Measurements from ENCODE around the gene ST8SIA5. TPM values are rescaled to one million over a fixed set of nuclear protein-coding genes. Genes with fewer than 3 reads are reported as not detected.

ST8SIA5 gene
- total RNA-seq, 1 experiment from 2014 or later: 5.4 TPM

DNA sequence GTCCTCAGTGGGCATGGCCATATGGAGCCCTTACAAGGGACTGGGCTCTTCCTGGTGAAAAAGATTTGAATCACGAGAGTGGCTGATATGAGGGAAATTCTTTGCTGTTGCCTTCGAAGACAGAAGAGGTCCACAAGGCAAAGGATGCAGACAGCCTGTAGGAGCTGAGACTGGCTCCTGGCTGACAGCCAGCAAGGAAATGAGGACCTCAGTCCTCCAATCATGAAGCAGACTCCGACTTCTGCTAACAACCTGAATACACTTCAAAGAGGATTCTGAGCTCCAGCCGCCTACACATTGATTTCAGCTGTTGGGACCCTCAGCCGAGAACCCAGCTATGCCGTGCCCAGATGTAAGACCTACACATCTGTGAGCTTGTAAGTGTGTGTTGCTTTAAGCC lies 3.0 kb upstream of the ST8SIA5 start:
- POLR2A ChIA-PET: no interaction called here
- DNase-seq (ENCODE audit: low spot score): no peak
- Mint-ChIP-seq H3K9me3 (no peaks in the 10 kb centered on the region), H3K27me3 (ENCODE audit: low read depth) (peaks cover 60% of the 10 kb centered on the region), H3K4me3 (no peak overlapping the region), H3K36me3 (no peaks in the 10 kb centered on the region), H3K27ac (no peak overlapping the region), H3K4me1 (peaks cover 21% of the 10 kb centered on the region)
- CTCF ChIA-PET: interaction anchor here (1.1 kb wide), 1 partner anchor 101 kb away, joined by 7 read pairs; no protein-coding TSS in a partner anchor
- no peak for ATAC-seq
- TF ChIP-seq EMX1 (CRISPR knock-in tag; IDR thresholded peaks at IDR 0.05): no peak
- no peak for TF ChIP-seq RORB (CRISPR knock-in tag; IDR thresholded peaks at IDR 0.05)
- no peak for TF ChIP-seq OVOL2 (CRISPR knock-in tag; IDR thresholded peaks at IDR 0.05; ENCODE audit: borderline replicate concordance)
- TF ChIP-seq, protein P1, sequence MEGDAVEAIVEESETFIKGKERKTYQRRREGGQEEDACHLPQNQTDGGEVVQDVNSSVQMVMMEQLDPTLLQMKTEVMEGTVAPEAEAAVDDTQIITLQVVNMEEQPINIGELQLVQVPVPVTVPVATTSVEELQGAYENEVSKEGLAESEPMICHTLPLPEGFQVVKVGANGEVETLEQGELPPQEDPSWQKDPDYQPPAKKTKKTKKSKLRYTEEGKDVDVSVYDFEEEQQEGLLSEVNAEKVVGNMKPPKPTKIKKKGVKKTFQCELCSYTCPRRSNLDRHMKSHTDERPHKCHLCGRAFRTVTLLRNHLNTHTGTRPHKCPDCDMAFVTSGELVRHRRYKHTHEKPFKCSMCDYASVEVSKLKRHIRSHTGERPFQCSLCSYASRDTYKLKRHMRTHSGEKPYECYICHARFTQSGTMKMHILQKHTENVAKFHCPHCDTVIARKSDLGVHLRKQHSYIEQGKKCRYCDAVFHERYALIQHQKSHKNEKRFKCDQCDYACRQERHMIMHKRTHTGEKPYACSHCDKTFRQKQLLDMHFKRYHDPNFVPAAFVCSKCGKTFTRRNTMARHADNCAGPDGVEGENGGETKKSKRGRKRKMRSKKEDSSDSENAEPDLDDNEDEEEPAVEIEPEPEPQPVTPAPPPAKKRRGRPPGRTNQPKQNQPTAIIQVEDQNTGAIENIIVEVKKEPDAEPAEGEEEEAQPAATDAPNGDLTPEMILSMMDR (IDR thresholded peaks at IDR 0.05): no peak
- TF ChIP-seq TEAD4 (CRISPR knock-in tag; IDR thresholded peaks at IDR 0.05): no peak
- TF ChIP-seq, protein P2, sequence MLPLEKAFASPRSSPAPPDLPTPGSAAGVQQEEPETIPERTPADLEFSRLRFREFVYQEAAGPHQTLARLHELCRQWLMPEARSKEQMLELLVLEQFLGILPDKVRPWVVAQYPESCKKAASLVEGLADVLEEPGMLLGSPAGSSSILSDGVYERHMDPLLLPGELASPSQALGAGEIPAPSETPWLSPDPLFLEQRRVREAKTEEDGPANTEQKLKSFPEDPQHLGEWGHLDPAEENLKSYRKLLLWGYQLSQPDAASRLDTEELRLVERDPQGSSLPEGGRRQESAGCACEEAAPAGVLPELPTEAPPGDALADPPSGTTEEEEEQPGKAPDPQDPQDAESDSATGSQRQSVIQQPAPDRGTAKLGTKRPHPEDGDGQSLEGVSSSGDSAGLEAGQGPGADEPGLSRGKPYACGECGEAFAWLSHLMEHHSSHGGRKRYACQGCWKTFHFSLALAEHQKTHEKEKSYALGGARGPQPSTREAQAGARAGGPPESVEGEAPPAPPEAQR (CRISPR knock-in tag; IDR thresholded peaks at IDR 0.05): no peak
- no peak for TF ChIP-seq ATF1 (CRISPR knock-in tag; IDR thresholded peaks at IDR 0.05)
- TF ChIP-seq, protein P3, sequence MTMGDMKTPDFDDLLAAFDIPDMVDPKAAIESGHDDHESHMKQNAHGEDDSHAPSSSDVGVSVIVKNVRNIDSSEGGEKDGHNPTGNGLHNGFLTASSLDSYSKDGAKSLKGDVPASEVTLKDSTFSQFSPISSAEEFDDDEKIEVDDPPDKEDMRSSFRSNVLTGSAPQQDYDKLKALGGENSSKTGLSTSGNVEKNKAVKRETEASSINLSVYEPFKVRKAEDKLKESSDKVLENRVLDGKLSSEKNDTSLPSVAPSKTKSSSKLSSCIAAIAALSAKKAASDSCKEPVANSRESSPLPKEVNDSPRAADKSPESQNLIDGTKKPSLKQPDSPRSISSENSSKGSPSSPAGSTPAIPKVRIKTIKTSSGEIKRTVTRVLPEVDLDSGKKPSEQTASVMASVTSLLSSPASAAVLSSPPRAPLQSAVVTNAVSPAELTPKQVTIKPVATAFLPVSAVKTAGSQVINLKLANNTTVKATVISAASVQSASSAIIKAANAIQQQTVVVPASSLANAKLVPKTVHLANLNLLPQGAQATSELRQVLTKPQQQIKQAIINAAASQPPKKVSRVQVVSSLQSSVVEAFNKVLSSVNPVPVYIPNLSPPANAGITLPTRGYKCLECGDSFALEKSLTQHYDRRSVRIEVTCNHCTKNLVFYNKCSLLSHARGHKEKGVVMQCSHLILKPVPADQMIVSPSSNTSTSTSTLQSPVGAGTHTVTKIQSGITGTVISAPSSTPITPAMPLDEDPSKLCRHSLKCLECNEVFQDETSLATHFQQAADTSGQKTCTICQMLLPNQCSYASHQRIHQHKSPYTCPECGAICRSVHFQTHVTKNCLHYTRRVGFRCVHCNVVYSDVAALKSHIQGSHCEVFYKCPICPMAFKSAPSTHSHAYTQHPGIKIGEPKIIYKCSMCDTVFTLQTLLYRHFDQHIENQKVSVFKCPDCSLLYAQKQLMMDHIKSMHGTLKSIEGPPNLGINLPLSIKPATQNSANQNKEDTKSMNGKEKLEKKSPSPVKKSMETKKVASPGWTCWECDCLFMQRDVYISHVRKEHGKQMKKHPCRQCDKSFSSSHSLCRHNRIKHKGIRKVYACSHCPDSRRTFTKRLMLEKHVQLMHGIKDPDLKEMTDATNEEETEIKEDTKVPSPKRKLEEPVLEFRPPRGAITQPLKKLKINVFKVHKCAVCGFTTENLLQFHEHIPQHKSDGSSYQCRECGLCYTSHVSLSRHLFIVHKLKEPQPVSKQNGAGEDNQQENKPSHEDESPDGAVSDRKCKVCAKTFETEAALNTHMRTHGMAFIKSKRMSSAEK (CRISPR knock-in tag; IDR thresholded peaks at IDR 0.05; ENCODE audit: borderline replicate concordance): no peak
- TF ChIP-seq, protein P4, sequence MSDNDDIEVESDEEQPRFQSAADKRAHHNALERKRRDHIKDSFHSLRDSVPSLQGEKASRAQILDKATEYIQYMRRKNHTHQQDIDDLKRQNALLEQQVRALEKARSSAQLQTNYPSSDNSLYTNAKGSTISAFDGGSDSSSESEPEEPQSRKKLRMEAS (CRISPR knock-in tag; IDR thresholded peaks at IDR 0.05): no peak
- TF ChIP-seq, protein P5, sequence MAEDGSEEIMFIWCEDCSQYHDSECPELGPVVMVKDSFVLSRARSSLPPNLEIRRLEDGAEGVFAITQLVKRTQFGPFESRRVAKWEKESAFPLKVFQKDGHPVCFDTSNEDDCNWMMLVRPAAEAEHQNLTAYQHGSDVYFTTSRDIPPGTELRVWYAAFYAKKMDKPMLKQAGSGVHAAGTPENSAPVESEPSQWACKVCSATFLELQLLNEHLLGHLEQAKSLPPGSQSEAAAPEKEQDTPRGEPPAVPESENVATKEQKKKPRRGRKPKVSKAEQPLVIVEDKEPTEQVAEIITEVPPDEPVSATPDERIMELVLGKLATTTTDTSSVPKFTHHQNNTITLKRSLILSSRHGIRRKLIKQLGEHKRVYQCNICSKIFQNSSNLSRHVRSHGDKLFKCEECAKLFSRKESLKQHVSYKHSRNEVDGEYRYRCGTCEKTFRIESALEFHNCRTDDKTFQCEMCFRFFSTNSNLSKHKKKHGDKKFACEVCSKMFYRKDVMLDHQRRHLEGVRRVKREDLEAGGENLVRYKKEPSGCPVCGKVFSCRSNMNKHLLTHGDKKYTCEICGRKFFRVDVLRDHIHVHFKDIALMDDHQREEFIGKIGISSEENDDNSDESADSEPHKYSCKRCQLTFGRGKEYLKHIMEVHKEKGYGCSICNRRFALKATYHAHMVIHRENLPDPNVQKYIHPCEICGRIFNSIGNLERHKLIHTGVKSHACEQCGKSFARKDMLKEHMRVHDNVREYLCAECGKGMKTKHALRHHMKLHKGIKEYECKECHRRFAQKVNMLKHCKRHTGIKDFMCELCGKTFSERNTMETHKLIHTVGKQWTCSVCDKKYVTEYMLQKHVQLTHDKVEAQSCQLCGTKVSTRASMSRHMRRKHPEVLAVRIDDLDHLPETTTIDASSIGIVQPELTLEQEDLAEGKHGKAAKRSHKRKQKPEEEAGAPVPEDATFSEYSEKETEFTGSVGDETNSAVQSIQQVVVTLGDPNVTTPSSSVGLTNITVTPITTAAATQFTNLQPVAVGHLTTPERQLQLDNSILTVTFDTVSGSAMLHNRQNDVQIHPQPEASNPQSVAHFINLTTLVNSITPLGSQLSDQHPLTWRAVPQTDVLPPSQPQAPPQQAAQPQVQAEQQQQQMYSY (CRISPR knock-in tag; IDR thresholded peaks at IDR 0.05): no peak
- TF ChIP-seq, protein P6, sequence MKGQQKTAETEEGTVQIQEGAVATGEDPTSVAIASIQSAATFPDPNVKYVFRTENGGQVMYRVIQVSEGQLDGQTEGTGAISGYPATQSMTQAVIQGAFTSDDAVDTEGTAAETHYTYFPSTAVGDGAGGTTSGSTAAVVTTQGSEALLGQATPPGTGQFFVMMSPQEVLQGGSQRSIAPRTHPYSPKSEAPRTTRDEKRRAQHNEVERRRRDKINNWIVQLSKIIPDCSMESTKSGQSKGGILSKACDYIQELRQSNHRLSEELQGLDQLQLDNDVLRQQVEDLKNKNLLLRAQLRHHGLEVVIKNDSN (CRISPR knock-in tag; IDR thresholded peaks at IDR 0.05): no peak
- TF ChIP-seq, protein P7, sequence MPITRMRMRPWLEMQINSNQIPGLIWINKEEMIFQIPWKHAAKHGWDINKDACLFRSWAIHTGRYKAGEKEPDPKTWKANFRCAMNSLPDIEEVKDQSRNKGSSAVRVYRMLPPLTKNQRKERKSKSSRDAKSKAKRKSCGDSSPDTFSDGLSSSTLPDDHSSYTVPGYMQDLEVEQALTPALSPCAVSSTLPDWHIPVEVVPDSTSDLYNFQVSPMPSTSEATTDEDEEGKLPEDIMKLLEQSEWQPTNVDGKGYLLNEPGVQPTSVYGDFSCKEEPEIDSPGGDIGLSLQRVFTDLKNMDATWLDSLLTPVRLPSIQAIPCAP (CRISPR knock-in tag; IDR thresholded peaks at IDR 0.05): no peak
